GM18907 (cell line): ENCODE results near the gene AR.
A peak's percentile ranks its signal among the peaks of the same experiment; 100 is the strongest.

Experiments used
- ATAC-seq: cut with Tn5 transposase; IDR thresholded peaks from one replicate; pipeline ENCODE4 v1.9.1; 2021; ENCODE audit warnings: mild to moderate bottlenecking, moderate library complexity; ENCODE audit not compliant: unreplicated experiment

Gene AR

DNA sequence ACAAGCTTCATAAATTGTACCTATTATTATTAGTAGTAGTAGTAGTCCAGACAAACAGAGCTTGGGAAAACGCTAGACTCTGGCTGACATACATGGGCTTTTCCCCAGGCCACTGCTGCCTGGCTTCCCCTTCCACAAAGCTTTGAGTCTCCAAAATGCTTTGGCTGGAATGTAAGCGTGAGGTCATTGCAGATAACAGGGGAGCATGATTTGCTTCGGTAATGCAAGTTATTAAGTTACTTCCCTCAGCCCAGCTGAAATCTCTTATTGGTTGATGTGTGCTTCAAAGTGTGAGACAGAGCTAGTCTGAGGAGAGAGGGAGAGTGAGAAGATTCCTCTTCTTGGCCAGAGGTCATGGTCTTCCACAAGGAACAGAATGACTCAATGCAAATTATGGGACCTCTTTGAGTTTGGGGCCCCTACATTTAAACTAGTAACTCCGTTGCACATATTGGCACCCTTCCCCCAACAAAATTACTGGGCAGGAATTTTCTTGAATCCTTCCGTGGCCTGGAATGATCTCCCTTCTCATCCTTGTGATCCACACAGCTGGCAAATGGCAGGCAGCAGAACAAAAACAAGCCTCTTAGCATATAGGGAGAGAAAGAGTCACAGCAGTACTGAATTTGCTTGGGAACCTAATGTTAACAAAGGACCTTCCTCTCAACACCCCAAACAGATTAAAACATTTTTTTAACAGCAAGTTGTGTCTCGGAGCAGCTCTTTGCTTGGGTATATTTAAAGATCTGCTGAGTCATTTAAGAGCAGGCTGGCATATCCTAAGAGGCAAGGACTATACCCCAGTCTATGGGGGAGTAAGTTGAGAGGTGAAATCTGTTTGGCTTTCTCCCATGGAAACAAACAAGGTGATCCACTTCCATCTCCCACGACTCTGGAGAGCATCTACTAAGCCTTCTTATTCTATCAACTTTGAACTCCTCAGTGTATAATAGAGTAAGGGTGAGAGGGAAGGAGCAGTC, 19.9 kb downstream of the AR start:
- no peak for ATAC-seq

- no peak for ATAC-seq
These were observed 20.7 kb downstream of the AR start for GRCh38 chrX:67564475-67564874.

GRCh38 chrX:67568769-67569168, 24.9 kb downstream of the AR start:
- no peak for ATAC-seq

DNA sequence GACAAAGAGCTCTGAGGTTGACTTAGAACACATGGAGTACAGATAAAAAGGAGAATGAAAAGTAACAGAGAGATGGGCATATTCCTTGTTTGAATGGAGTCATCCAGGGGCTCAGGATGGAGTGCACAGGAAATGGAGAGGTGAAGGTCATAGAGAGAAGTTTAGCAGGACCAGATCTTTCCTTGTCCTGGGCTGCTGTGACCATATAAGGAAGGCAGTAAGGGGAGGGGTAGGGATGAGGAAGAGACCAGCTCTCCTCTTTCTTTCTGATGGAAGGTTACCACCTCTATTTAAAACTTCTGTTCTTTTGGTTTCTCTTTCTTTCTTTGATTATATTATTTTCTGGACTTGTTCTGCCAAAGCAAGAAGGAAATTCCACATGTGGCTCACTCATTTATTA, 27.0 kb downstream of the AR start:
- no peak for ATAC-seq

GRCh38 chrX:67574696-67575095, 30.9 kb downstream of the AR start:
- no peak for ATAC-seq

GRCh38 chrX:67582436-67582835, 38.6 kb downstream of the AR start:
- ATAC-seq, result no peak

- no peak for ATAC-seq
These were observed 39.4 kb downstream of the AR start for GRCh38 chrX:67583171-67583570.

DNA sequence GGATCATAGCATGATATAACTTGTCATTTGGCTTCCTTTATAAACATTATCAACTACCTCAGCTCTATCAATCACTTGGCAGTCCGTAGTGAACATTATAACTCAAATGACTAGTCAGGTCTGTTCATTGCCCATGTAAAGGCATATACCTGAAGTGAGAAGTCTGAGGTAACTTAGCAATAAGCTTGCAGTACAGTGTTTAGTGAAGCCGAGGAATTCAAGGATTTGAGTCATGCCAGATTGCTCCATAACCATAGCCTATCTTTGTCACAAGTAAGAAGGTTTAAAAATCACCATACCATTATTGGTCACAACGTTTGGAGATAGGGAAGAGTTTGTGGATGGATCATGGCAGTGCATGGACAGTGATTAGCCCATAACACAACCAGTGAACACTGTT, 41.6 kb downstream of the AR start:
- ATAC-seq, result no peak

DNA sequence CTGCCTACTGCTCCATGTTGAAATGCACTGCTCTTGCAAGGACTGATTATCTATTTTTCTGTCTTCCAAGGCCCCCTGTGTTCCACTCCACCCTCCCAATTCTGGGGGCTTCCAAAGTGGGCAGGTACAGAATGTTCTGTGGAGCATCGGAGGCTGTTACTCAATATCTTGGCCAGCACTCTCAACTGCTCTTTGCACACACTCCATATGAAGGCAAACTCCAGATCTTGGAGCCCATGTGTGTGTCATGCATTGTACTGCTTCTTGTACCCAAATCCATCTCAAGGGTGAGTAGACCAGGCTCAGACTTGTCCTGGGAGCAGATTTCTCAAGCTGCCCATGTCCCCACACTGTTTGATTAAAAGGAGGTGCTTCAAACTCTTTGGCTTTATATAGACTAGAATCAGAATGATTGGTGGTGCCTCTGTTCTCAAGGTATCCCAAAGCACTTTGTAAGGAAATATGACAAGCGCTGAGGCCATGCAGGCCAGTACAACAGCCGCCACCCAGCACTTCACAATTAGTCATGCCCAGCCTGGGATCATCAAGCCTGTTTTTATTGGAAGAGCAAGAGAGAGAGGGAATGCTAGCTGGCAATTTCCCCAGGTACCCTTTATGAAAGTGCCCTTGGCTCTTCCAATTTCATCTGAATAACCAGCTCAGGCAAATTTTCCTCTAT, 44.3 kb downstream of the AR start:
- ATAC-seq, result no peak

- no peak for ATAC-seq
These were observed 53.3 kb downstream of the AR start for GRCh38 chrX:67596839-67597790.

DNA sequence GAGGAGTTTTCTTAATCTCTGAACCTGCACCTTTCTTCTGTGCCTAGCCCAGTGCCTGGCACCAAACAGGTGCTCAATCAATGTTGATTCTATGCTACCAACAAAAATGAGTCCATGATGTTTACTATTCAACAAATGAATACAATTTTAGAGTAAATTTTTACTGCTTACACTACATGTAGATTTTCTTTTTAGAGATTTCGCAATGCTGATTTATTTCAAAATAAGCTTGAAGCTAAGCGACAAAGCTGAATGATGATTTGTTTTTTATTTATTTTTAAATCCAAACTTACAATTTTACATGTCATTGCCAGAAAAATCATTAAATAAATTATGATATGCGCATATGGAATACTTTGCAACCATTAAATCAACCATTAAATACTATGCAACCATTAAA, 55.7 kb downstream of the AR start:
- ATAC-seq, result no peak

GRCh38 chrX:67601771-67602170, 58.0 kb downstream of the AR start:
- ATAC-seq, result no peak

DNA sequence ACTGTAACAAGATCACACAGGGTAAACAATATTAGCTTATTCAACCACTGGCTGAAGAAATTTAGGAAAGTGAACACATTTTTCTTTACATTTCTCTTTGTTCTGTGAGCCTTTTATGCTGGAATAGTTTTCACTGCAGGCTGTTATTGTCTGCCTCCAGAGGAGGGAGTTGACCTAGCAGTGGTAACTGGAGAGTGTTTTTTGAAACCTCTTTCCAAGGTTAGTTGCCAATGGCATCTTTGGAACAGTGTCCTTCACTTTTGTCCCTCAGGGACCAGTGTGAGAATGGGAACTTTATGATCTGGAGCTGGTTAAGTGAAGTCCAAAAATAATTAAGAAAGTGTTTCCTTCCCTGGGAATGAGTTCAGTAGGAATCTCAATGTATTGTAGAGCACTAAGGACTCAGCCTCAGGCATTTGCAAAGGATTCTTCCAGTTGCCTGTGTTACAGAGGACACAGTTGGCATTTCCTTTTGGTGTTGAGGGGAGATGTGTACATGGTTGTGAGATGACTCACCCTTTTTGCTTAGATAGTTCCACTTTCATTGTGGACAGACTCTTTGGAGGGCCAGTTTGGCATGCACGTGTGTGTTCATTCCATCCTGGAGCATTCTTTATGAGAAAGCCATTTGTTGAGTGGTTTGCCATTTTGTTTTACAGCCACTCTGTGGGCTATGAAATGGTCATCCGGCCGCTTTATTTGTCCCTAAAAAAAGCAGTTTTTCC, 61.3 kb downstream of the AR start:
- ATAC-seq, result peak; percentile 95

- ATAC-seq, result no peak
These were observed 63.6 kb downstream of the AR start for GRCh38 chrX:67607466-67607865.

- peak; percentile 86 for ATAC-seq
These were observed 66.5 kb downstream of the AR start for GRCh38 chrX:67610282-67610681.

GRCh38 chrX:67612231-67612630, 68.4 kb downstream of the AR start:
- ATAC-seq, result no peak

DNA sequence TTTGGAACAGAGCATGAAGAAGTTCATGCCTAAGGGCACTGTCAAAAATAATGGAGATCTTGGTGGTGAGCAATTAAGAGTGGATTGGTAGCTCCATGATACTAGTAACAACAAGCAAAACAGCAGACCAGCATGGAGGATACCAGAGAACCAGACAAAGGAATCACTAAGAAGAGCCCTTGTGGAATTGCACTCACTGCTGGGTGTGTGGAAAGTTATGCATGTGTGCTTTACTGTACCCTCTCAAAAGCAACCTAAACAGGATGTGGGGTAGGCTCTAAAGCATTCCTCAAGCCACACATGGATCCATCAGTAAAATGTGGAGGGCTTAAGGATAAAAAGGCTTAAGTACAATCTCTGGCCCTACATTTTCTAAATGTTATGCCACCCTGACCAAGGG, 69.5 kb downstream of the AR start:
- no peak for ATAC-seq

- ATAC-seq, result no peak
These were observed 70.2 kb downstream of the AR start for GRCh38 chrX:67613996-67614395.

DNA sequence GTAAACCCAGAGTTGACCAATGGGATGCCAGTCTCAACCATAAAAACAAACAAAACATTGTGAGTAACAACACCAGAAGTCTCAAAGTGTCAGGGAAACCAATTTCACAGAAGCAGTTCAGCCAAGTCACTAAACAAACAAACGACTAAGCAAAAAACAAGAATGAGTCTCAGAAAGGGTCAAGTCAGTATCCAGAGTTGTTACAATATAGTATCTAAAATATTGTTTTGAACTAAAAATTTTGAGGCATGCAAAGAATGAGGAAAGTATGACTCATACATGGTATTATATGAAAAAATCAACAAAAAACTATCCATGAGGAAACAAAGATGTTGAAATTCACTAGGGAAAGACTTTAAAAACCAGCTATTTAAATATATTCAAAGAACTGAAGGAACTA, 70.6 kb downstream of the AR start:
- no peak for ATAC-seq

DNA sequence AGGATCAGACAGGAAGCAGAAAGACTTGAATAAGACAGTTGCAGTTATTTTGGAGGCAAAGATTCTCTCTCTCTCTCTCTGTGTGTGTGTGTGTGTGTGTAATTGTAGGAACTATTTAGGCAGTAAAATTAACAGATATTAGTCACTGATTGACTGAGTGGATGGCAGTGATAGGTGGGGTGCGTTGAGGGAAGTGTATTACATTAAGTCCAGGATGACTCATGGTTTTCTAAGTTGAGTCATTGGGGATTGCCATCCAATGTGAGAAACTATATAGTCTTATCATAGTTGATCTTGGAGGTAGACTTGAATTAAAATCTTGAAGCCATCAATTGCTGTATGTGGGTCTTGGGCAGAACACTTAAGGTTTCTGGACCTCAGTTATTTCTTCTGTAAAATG, 75.4 kb downstream of the AR start:
- peak; percentile 95 for ATAC-seq
